ENCODE data around the gene SLC44A5. TPM values are rescaled to one million over a fixed set of nuclear protein-coding genes. Genes with fewer than 3 reads are reported as not detected.

Gene SLC44A5
- total RNA-seq, 4 donors from 2014 or later: 2.2 to 5.2 (median 3.3) TPM; not detected in 1

- H3K4me3 ChIP-seq: no peak overlapping the region
- 80 to 82% methylated on average over 4 of the region's 4 CpGs for WGBS, 2 donors (ENCODE audit: low coverage in 1 of 2)
- no peak for DNase-seq
- H3K4me1 ChIP-seq: no peaks in the 10 kb centered on the region
- H3K27me3 ChIP-seq: no peaks in the 10 kb centered on the region
- no peaks in the 10 kb centered on the region for H3K36me3 ChIP-seq
- intact Hi-C loops (cut with DNase I; ENCODE audit: low total_unique reads): no loop called here
- H3K27ac ChIP-seq: no peak overlapping the region
- in situ Hi-C loops (cut with MboI; ENCODE audit: low pct_ligation_motif_present in 1 of 4, low pct_unique_long_range_greater_than_20kb in 1 of 4, low sequenced_read_pairs in 3 of 4): no loop called here
- TF ChIP-seq POLR2AphosphoS5 (IDR thresholded peaks at IDR 0.05): no peak
- no peak for TF ChIP-seq CTCF (IDR thresholded peaks at IDR 0.05)
- no peak for TF ChIP-seq POLR2A (IDR thresholded peaks at IDR 0.05)
- TF ChIP-seq EP300 (IDR thresholded peaks at IDR 0.05; ENCODE audit: low read depth): no peak
- H3K9me3 ChIP-seq: no peaks in the 10 kb centered on the region
These were observed 276.0 kb downstream of the SLC44A5 start for GRCh38 chr1:75334876-75335389.

GRCh38 chr1:75330624-75331023, 280.3 kb downstream of the SLC44A5 start:
- Histone ChIP-seq H3K4me3 (no peak overlapping the region), H3K27ac (no peak overlapping the region)
- in situ Hi-C loops (cut with MboI; ENCODE audit: low pct_ligation_motif_present in 1 of 4, low pct_unique_long_range_greater_than_20kb in 1 of 4, low sequenced_read_pairs in 3 of 4): no loop called here

GRCh38 chr1:75328691-75329090, 282.2 kb downstream of the SLC44A5 start:
- TF ChIP-seq POLR2A (IDR thresholded peaks at IDR 0.05) (no peak), POLR2AphosphoS5 (IDR thresholded peaks at IDR 0.05) (no peak), EP300 (IDR thresholded peaks at IDR 0.05; ENCODE audit: low read depth) (no peak), CTCF (IDR thresholded peaks at IDR 0.05) (no peak)
- Histone ChIP-seq H3K36me3 (no peaks in the 10 kb centered on the region), H3K27ac (no peak overlapping the region), H3K4me1 (no peaks in the 10 kb centered on the region), H3K4me3 (no peak overlapping the region), H3K9me3 (no peaks in the 10 kb centered on the region), H3K27me3 (no peaks in the 10 kb centered on the region)
- WGBS, 2 donors (ENCODE audit: low coverage in 1 of 2): 50 to 71% methylated on average over 1 to 4 of the region's 4 CpGs
- in situ Hi-C loops (cut with MboI; ENCODE audit: low pct_ligation_motif_present in 1 of 4, low pct_unique_long_range_greater_than_20kb in 1 of 4, low sequenced_read_pairs in 3 of 4) (no loop called here), intact Hi-C loops (cut with DNase I; ENCODE audit: low total_unique reads) (no loop called here)
- no peak for DNase-seq

More at GRCh38 chr1:75330624-75331023, 280.3 kb downstream of the SLC44A5 start:
- no peaks in the 10 kb centered on the region for H3K27me3 ChIP-seq
- H3K36me3 ChIP-seq: no peaks in the 10 kb centered on the region
- TF ChIP-seq EP300 (IDR thresholded peaks at IDR 0.05; ENCODE audit: low read depth) (no peak), CTCF (IDR thresholded peaks at IDR 0.05) (no peak), POLR2A (IDR thresholded peaks at IDR 0.05) (no peak), POLR2AphosphoS5 (IDR thresholded peaks at IDR 0.05) (no peak)
- no peaks in the 10 kb centered on the region for H3K9me3 ChIP-seq
- intact Hi-C loops (cut with DNase I; ENCODE audit: low total_unique reads): no loop called here
- no peak for DNase-seq
- no peaks in the 10 kb centered on the region for H3K4me1 ChIP-seq

- in situ Hi-C loops (cut with MboI; ENCODE audit: low pct_ligation_motif_present in 1 of 4, low pct_unique_long_range_greater_than_20kb in 1 of 4, low sequenced_read_pairs in 3 of 4) (no loop called here), intact Hi-C loops (cut with DNase I; ENCODE audit: low total_unique reads) (no loop called here)
- Histone ChIP-seq H3K4me3 (no peak overlapping the region), H3K27ac (no peak overlapping the region), H3K9me3 (no peaks in the 10 kb centered on the region), H3K36me3 (no peaks in the 10 kb centered on the region), H3K27me3 (no peaks in the 10 kb centered on the region), H3K4me1 (no peaks in the 10 kb centered on the region)
- WGBS, 2 donors (ENCODE audit: low coverage in 1 of 2): 86 to 97% methylated on average over 2 of the region's 2 CpGs
- DNase-seq: no peak
- TF ChIP-seq POLR2AphosphoS5 (IDR thresholded peaks at IDR 0.05): no peak
- TF ChIP-seq POLR2A (IDR thresholded peaks at IDR 0.05): no peak
- no peak for TF ChIP-seq CTCF (IDR thresholded peaks at IDR 0.05)
- no peak for TF ChIP-seq EP300 (IDR thresholded peaks at IDR 0.05; ENCODE audit: low read depth)
These were observed 283.5 kb downstream of the SLC44A5 start for GRCh38 chr1:75327395-75327794.

All from transverse colon (tissue), 4 donors.